HPDE6-E6E7 (cell line): ENCODE data around the gene CNNM2.

Experiments
- DNase-seq: peaks from one replicate; pipeline ENCODE4 v3.0.0; 2011; ENCODE audit warnings: missing footprints; ENCODE audit errors: extremely low spot score

The CNNM2 gene

DNA sequence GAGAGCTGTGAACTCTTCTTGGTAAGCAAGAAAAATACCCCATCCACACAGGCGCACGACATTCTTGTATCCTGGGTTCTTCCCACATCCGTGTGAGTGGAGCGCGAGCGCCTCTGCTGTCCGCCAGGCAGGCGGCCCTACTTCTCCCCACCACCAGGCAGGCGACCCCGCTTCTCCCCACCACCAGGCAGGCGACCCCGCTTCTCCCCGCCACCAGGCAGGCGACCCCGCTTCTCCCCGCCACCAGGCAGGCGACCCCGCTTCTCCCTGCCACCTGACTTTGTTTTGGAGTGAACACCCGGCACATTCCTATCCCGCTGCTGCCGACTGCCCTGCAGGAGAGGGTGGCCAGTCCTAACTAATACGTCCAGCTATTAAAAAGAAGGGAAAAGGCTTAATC is 154.2 kb downstream of the CNNM2 start:
- DNase-seq, result no peak

DNA sequence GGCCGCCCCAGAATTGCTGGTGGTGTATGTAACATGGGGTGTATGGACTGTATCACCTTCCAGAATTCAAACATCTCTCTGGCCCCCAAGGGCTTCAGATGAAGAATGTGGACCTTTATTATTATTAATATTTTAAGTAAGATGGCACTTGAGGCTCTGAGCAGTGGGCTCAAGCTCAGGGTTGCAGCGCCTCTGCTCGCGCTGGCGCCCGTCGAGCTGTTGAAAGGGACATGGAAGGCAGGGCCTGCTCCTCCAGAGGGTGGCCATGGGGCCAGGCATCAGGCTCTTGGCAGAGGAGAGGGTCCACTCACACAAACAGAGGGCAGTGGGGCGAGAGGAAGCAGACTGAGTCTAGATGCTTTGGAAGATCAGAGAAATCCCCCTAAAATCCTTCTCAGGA is 154.8 kb downstream of the CNNM2 start:
- DNase-seq, result no peak

DNA sequence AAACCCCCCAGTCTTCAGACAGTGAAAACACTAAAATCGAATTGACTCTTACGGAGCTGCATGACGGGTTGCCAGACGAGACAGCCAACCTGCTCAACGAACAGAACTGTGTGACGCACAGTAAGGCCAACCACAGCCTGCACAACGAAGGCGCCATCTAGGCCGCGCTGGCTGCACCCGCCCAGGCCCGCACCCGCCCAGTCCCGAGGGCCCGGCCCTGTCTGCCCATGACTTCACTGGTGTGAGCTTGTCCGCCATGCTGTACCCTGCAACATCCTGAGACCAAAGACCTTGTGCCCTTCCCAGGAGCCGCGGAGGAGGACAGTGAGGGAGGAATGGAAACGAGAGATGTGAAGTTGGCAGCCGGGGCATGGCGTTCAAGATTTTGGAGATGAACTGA is 158.9 kb downstream of the CNNM2 start:
- no peak for DNase-seq

DNA sequence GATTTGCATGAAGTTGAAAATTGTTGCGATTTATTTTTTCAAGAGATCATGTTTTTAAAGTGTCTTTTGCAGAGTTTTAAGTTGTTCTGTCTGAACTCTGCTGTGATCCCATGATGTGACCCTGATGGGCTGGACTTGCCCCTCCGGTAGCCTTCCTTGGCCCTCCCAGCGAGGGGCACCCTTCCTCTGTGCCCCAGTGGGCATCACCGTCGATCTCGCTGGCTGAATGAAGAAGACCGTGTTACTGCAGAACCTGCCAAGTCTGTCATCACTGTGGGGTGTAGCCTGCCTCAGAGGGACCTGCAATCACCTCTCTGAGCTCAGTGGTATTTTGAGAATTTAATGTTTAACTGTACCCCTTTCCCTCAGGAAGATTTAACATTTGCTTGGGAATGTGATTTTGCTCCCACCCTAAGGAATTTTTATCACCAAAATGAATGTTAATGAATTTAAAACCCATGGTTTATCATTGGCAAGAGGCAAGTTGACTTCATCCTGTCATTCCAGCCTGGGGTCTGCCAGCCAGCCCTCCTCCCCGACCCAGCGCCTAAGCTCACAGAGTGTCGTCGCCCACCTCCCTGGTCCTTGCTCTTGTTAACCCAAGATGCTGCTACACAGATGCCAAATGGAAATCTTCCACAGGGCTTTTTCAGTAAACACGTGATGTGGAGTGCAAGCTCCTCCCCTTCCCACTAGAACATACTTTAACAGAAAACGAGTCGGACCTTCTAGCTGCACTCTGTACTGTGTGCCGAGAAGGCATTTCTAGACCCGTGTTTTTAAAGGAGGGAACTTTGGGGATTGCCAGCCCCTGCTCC is 159.6 kb downstream of the CNNM2 start:
- DNase-seq, result no peak

DNA sequence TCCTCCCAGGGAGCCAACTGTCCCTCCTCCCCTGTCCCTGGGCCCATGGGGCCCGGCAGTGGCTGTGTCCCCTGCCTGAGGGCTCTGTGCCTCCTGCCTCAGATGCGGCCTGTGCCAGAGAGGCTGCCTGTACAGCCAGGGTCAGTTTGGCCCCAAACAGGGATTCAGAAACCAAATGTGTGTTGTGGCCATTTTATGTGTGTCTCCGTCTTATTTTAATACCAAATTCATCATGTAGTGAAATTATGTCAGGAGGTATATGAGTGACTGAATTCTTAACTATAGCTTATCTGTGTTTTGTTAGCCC is 160.2 kb downstream of the CNNM2 start:
- DNase-seq, result no peak

DNA sequence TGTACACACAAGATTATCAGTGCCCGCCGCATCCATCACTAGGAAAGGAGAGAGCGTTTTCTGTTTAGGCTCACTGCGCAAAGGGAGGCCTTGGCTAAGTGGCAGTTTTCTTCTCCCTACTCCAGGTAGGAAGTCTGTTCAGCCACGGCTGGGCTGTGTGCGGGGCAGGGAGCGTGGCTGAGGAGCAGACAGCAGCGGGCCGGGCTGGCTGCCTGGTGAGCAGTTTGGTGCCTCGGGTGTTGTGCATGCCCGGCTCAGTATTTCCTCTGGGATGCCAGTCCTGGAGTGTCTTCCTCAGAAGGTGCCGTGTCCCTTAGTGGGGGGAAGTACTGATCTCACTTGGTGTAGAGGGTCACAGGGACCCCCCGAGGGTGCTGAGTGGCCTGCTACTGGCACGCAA is 160.6 kb downstream of the CNNM2 start:
- no peak for DNase-seq

DNA sequence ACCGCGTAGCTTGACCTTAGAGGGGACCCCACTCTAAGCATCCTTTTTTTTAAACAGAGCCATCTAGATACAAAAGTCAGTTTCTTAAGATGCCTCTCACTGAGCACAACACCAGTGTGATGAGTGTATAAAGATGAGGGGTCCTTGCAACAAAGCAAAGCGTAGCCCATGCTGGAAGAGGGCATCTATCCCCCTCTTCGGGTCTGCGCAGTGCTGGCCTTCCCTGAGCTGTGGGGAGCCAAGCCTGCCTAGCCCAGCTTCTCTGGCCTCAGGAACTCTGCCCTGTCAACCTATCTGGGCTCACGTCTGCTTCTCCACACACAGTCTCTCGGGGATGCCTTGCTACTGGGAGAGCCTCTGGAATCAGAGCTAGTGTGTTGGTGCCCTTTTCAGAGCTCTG is 161.0 kb downstream of the CNNM2 start:
- no peak for DNase-seq

DNA sequence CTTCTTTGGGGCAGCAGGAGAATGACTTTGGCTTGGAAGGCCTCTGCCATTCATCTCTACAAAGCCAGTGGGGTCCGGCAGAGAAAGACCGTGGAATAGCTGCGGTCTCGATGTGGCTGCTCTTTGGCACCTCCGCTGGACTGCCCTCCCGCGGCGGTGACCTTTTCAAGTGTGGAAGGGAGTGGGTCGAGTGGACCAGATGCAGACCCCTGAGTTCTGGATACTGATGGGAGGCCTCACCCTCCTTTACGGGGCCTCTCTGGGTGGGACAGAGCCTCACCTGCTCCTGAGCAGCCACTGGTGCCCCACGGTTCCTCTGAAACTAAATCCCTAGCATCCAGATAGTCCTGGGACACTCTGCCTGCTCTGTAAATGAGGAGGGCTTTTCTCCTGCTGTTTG is 161.9 kb downstream of the CNNM2 start:
- DNase-seq, result no peak

DNA sequence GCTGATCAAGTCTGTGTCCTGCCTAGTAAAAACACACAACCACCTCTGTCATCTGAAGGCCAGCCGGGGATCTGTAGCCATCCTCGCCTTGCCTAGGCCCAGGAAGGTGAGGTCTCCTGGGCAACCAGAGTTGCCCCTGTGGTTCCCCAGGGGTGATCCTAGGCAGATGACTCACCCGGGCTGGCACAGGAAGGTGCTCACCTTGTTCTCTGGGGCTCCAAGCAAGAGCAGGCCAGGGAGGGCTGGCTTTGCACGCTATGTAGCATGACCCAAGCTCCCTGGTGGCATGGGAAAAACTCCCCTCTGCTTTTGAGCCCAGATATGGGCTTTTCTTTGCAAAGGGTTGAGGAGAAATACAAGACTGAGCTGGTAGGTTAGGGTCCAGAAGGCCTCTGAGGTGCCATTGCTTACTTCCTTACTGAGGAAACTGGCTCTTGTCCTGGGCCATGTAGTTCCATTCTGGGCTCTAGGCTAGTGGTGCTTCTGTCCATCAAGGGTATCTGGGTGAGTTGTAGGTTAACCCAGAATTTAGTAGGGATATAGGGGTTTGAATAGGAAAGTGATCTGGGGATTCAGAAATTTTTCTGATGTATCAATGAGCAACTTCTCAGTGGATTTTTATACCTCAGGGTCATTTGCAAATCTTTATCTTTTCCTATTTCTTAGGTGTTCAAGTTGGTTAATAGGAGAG is 162.9 kb downstream of the CNNM2 start:
- DNase-seq, result peak; percentile 17

DNA sequence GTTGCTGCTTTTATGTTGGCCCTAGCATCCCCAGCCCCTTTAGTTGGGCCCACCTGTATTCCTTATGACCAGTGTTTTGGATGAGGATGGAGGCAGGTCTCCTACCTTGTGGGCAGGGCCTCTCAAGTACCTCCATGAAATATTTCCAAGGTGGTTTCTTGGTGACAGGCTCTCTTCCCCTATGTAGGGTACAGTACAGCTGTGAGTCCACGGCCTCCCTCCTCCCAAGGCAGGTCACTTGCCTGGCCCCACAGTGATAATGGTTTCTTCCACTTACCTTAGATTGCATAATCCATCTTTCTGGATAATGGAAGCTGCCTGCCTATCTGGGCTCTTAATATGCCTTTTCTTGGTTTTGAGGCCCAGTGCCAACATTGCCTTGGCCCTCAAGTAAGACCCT is 164.6 kb downstream of the CNNM2 start:
- DNase-seq, result no peak

DNA sequence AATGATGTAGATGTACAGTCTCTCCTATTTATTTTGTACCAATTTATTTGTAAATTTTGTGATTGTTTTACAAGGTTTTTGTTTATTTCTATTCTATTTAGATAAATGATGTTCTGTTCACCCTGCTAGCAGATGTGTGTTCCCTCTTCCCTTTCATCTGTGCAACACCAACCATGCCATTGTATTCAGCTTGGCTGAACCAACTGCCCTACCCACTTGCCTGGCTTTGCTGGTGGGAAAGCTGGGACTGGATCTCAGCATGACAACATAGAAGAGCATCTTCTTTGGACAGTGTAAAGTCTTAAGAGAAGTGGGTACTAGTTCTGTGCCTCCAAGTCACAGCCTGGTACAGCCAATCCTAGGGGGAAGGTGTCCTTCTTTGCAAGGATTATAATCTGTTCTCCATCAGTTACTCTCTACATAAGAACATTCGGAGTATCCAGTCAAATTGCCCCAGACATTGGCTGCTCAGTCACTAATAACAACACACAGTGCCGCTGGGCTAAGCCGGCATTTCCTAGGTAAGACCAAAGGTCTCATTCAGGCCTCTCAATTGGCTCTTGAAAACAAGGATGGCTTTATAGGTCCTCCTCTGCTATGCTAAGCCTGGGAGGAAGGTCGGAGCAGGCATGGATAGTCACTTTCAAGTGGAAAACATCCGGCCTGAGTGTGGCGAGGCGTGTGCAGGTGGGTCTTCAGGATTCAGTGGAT is 165.3 kb downstream of the CNNM2 start:
- no peak for DNase-seq

DNA sequence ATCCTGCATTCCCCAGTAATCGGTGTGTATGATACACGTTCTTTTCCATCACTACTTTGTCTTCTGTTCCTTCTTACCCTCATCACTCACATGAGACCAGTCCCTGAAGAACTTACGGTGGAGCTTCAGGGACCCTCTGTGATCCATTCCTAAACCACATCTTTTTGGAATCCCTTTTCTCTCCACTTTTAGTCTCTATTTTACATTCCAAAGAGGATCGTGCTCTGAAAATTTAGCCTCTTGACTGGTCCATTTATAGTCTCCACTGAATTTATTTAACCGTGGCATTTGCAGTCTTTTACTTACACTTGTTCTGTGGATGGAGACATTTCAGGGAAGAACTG is 165.9 kb downstream of the CNNM2 start:
- no peak for DNase-seq

DNA sequence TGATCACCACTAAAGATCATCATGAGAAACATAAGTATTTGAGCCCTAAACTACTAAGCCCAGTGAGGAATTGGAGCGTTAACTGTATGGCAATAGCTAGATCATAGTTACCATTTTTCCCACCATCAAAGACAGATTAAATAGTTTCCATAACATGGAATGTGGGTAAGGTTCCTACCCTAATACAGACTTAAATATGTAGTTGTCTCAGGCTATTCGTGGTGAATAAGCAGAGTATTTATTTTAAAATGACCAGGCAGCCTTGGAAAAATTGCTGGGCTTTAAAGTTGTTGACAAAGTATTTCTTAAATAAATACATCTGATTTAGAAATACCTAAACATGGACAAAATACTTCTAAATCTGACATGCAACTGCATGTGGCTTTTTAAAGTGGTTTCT is 168.2 kb downstream of the CNNM2 start:
- DNase-seq, result no peak

DNA sequence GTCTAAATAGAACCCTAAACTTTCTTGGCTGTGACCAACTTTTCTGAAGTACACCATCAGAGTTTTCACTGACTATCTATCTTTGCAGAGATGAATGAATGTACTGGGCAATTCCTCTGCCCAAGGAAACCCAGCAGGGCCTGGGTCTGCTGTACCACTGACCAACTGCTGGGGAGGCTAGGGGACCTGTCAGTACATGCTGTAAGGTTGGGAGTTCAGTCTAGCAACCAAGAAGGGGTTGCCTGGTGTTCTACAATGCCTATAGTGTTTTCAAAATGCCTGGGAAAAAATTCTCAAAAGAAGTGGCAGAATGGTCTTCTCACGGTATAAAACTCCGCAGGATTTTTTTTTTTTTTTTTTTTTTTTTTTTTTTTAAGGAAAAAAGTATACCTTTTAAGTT is 168.7 kb downstream of the CNNM2 start:
- DNase-seq, result no peak

DNA sequence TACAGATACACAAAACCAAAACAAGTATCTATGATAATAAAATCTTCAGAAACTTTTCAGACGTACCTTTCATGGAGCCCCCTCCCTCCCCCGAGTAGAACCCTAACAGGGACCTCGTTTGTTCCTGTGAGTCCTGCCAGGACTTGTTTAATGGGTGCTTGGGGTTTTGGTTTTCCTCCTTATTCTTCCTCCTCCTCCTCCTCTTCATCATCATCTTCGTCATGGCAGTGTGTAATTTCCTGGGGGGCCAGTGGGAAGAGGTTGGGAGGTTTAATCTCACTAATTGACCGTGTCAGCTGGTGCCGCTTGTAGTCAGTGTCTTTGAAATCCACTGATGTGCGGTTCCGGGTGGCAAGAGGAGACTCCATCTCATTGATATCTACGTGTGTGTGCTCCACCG is 171.4 kb downstream of the CNNM2 start:
- DNase-seq, result no peak

DNA sequence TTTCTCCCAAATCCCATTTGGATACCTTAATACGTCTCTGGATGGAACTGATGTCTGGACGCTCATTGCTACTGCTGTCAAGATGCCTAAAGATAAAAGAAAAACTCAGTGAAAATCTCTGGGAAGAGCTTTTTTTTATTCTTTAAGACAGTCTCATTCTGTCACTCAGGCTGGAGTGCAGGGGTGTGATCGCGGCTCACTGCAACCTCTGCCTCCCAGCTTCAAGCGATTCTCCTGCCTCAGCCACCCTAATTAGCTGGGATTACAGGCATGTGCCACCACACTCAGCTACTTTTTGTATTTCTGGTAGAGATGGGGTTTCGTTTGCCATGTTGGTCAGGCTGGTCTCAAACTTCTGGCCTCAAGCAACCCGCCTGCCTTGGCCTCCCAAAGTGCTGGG is 172.8 kb downstream of the CNNM2 start:
- no peak for DNase-seq

DNA sequence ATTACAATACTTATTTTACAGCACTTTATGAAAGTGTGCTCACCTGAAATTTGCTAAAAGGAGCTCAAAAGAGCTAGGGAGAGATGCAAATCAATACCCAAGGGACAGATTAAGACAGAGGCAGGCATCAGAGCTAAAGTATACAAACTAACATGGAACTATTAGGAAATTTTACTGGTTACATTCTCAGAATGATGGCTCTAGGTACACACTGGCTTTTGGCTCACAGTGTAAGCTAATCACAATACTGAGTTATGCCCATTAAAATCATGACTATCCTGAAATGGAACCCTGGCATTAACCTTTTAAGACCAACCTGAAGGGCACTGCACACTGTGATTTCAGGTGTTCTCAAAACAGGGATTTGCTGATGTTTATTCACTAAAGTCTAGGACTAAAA is 176.9 kb downstream of the CNNM2 start:
- DNase-seq, result no peak

DNA sequence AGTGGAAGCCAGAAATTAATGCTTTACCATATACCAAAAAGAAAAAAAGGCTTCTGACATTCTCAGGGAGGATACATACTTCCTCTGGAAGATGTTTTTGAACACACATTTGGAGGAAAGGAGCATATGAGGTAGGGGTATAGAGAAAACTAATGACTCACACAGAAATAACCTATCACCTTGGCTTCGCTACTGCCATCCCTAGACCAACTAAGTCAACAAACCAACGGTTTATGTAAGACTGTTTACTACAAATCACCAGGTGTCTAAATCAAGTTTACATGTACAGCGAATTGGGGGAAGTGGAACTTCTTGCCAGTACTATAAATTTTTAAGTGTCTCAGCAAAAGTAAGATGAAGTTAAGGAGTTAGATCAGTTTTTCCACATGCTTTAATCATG is 178.0 kb downstream of the CNNM2 start:
- DNase-seq, result no peak

DNA sequence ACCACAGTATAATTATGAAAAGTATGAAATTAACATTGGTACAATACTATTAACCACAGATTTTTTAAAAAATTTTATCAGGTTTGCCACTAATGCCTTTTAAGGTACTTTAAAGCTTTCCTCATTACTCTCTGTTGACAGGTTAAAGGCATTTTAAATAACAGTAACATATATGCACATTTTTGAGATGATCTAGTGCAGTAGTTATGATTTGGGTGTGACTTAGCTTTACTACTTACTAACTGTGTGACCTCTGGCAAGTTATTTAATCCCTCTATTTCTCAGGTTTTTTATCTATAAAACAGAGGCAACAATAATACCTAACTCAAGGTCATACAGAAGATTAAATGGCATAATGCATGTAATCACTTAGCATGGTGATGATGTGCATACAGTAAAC is 180.1 kb downstream of the CNNM2 start:
- DNase-seq, result no peak

DNA sequence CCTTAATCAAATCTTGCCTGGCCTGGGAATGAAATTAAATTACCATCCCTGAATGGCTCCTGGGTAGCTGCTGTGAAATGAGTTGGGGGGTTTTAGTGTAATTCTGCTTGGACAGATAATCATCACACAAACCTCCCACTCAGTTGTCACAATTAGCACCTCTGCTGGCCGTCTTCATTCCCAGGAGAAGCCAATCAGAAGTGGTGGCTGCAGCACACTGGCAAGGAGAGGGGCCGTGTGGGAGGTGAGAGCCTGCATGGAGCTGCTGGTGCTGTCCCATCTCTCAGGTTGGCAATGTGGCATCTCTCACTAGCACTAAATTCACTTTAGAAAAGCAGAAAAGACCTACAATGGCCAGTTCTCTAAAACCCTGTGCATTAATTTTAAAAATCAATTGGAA is 182.5 kb downstream of the CNNM2 start:
- no peak for DNase-seq

DNA sequence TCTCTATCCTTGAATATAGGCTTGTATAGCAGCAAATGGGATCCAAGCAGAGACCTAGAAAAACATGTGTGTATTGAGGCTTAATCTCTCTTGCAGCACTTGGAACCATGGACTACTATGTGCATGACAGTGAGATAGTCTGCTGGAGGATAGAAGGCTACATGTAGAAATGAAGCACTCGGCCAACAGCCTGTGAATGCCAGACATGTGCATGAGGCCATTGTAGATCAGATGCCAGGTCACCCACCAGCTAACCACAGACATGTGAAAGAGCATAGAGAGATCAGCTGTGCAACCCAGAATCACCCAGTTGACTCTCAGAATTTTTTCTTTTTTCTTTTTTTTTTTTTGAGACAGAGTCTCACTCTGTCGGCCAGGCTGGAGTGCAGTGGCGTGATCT is 184.1 kb downstream of the CNNM2 start:
- DNase-seq, result no peak

DNA sequence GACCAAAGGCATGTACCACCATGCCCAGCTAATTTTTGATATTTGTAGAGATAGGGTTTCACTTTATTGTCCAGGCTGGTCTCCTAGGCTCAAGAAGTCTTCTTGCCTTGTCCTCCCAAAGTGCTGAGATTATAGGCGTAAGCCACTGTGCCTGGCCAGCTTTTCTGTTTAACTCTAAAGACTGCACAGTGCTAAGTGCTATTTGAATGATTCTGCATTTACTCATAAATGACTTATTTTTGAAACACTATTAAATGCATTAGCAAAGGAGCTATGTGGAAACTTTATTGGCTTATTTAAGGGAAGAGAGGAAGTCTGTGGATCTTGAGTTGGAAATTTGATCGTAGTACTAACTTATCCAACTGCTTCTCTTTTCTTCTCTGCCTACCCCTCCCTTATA is 185.9 kb downstream of the CNNM2 start:
- DNase-seq, result no peak

DNA sequence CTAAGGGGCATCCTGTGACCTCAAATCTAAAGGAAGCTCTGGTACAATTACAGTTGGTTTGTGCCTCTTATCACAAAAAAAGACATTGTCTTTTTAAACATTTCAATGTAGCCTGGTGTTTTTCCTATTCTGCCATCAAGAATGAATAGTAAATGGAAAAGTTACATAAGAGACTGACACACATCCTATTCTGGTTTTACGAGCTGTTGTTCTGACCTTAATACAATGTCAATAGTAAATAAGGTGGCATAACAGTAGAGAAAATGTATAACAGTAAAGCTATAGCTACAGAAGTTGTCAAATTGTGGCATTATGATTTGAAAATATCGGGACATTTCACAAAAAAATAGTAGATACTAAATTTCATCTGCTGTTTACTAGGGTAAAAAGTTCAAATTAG is 186.6 kb downstream of the CNNM2 start:
- DNase-seq, result no peak
